OCI-LY1 (cell line): ENCODE results near the gene HGS.

Source experiments
- H2AFZ ChIP-seq: fragments of 200-600 bp; sonication (generic), shearing (Covaris generic); 2 replicates; pipeline ENCODE4 v1.6.0; 2014; ENCODE audit warnings: antibody characterized with exemption, mild to moderate bottlenecking, low read length
- H3F3A ChIP-seq: fragments of 200-600 bp; sonication (generic), shearing (Covaris generic); 2 replicates; pipeline ENCODE4 v1.6.0; 2014; ENCODE audit warnings: mild to moderate bottlenecking, antibody characterized with exemption, low read length, moderate library complexity; ENCODE audit not compliant: insufficient read depth
- H3K27ac ChIP-seq: fragments of 200-600 bp; sonication (generic); 2 replicates; pipeline ENCODE4 v1.5.1; 2014; ENCODE audit warnings: low read length, mixed run types, mild to moderate bottlenecking, low read depth; ENCODE audit not compliant: poor library complexity, severe bottlenecking
- H3K27me3 ChIP-seq: fragments of 200-600 bp; sonication (generic); 2 replicates; pipeline ENCODE4 v1.6.0; 2014; ENCODE audit warnings: antibody characterized with exemption, mild to moderate bottlenecking, low read length, moderate library complexity; ENCODE audit not compliant: insufficient read depth
- H3K36me3 ChIP-seq: fragments of 200-600 bp; sonication (generic); 2 replicates; pipeline ENCODE4 v1.6.1; 2014; ENCODE audit warnings: mild to moderate bottlenecking, antibody characterized with exemption, low read length, moderate library complexity, mixed read lengths; ENCODE audit not compliant: insufficient read depth
- H3K4me1 ChIP-seq: fragments of 200-600 bp; sonication (generic); 2 replicates; pipeline ENCODE4 v1.5.1; 2014; ENCODE audit warnings: mild to moderate bottlenecking, low read length, moderate library complexity; ENCODE audit not compliant: insufficient read depth, severe bottlenecking
- H3K4me2 ChIP-seq: fragments of 200-600 bp; sonication (generic), shearing (Covaris generic); 2 replicates; pipeline ENCODE4 v1.6.1; 2014; ENCODE audit warnings: low read length
- H3K4me3 ChIP-seq: fragments of 200-600 bp; sonication (generic); 2 replicates; pipeline ENCODE4 v1.5.1; 2014; ENCODE audit warnings: low read length, low read depth, mild to moderate bottlenecking, mixed read lengths; ENCODE audit not compliant: poor library complexity, severe bottlenecking
- H3K79me2 ChIP-seq: fragments of 200-600 bp; shearing (Covaris generic); 2 replicates; pipeline ENCODE4 v1.6.1; 2016; ENCODE audit warnings: mixed run types, low read length, mixed read lengths; ENCODE audit not compliant: insufficient read depth
- H3K9ac ChIP-seq: fragments of 200-600 bp; sonication (generic), shearing (Covaris generic); 2 replicates; pipeline ENCODE4 v1.6.1; 2014; ENCODE audit warnings: mild to moderate bottlenecking, low read length, mixed read lengths
- H3K9me2 ChIP-seq: fragments of 200-600 bp; sonication (generic), shearing (Covaris generic); 2 replicates; pipeline ENCODE4 v1.6.1; 2014; ENCODE audit warnings: low read depth, mild to moderate bottlenecking, low read length, mixed read lengths
- H3K9me3 ChIP-seq: fragments of 200-600 bp; shearing (Covaris generic); 2 replicates; pipeline ENCODE4 v1.6.1; 2014; ENCODE audit warnings: low read length, mixed read lengths
- H4K20me1 ChIP-seq: fragments of 200-600 bp; sonication (generic), shearing (Covaris generic); 2 replicates; pipeline ENCODE4 v1.6.0; 2016; ENCODE audit warnings: mild to moderate bottlenecking, low read length; ENCODE audit not compliant: insufficient read depth
- EZH2 ChIP-seq: fragments of 200-600 bp; sonication (generic), shearing (Covaris generic); IDR thresholded peaks from 2 replicates; pipeline ENCODE4 v1.8.0; 2017; ENCODE audit warnings: borderline replicate concordance, mixed run types, mild to moderate bottlenecking, antibody characterized with exemption, low read length, moderate library complexity, mixed read lengths
- TF ChIP-seq, protein P1 (sequence below): fragments of 200-600 bp; sonication (generic), shearing (Covaris generic); IDR thresholded peaks from 2 replicates; pipeline ENCODE4 v1.5.1; 2017; ENCODE audit warnings: mild to moderate bottlenecking, antibody characterized with exemption, low read length, moderate library complexity, mixed read lengths

HGS gene

DNA sequence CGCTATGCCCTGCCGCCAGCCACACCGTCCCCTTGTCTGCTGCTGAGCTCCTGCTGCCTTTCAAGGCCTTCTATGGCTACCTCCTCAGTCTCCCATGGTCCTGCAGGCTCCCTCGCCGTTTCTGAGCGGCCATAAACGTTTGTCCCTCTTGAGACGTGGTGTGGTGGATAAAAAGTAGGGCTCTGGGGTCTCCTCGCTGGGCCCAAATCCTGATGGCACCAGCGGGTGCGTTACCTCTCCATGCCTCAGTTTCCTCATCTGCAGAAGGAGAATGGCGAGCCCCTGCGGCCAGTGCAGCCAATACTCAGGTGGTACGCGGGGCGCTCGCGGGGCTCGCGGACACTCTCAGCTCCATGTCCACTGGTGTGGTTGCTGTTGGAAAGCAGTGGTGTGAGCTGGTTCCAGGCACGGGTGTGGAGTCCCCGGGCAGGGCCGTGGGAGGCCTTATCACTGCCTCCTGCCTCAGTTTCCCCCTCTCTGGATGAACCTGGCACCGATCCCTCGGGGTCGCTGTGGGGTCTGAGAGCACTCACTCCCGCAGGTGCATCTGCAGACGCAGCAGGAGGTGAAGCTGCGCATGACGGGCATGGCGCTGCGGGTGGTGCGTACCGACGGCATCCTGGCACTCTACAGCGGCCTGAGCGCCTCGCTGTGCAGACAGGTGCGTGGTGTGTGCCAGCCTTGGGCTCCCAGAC, 30.7 kb downstream of the HGS start:
- H3K9me2 ChIP-seq, result no peaks in the 10 kb centered on the region
- peaks cover 36% of the 10 kb centered on the region for H3K4me1 ChIP-seq
- H3K4me3 ChIP-seq, result no peak overlapping the region
- H4K20me1 ChIP-seq, result no peaks in the 10 kb centered on the region
- H3K36me3 ChIP-seq, result peaks cover 8% of the 10 kb centered on the region; the same call in 1 of the 2 replicates
- no peaks in the 10 kb centered on the region for H3K79me2 ChIP-seq
- no peak overlapping the region for H2AFZ ChIP-seq
- no peaks in the 10 kb centered on the region for H3K27me3 ChIP-seq
- no peak overlapping the region for H3K27ac ChIP-seq
- H3K9ac ChIP-seq, result no peak overlapping the region
- H3K4me2 ChIP-seq, result no peak overlapping the region
- TF ChIP-seq, protein P1, sequence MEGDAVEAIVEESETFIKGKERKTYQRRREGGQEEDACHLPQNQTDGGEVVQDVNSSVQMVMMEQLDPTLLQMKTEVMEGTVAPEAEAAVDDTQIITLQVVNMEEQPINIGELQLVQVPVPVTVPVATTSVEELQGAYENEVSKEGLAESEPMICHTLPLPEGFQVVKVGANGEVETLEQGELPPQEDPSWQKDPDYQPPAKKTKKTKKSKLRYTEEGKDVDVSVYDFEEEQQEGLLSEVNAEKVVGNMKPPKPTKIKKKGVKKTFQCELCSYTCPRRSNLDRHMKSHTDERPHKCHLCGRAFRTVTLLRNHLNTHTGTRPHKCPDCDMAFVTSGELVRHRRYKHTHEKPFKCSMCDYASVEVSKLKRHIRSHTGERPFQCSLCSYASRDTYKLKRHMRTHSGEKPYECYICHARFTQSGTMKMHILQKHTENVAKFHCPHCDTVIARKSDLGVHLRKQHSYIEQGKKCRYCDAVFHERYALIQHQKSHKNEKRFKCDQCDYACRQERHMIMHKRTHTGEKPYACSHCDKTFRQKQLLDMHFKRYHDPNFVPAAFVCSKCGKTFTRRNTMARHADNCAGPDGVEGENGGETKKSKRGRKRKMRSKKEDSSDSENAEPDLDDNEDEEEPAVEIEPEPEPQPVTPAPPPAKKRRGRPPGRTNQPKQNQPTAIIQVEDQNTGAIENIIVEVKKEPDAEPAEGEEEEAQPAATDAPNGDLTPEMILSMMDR, result no peak
- no peak for TF ChIP-seq EZH2
- no peaks in the 10 kb centered on the region for H3K9me3 ChIP-seq
- 0 out of 2 replicates have a peak, but pooled peaks cover 4% of the 10 kb centered on the region for H3F3A ChIP-seq

DNA sequence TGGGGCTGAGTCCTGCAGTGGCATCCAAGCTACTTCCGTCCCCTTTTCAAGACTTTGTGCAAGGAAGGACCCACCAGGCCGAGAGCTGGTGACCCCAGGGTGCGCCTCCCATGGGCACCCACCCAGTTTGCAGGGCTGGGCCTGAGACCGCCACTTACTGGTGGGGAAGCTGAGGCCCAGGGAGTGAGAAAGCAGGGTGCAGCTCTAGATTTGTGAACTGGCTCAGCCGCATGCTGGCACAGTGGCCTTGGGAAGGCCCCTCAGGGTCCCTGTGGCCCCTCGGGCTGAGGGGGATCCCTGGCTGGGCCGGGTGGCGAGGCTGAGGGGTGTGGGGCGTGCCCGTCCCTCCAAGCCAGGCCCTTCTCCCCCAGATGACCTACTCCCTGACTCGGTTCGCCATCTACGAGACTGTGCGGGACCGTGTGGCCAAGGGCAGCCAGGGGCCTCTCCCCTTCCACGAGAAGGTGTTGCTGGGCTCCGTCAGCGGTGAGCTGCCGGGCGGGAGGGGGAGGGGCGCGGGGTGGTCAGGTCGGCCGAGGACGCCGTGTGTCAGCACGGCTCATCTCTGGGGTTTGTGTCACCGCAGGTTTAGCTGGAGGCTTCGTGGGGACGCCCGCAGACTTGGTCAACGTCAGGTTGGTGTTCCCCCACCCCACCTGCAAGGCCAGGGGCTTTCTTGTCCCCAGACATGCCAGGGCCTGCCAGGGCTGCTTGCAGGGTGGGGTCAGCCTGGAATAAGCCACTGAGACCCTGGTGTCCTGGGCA, 31.5 kb downstream of the HGS start:
- Histone ChIP-seq H3F3A (no peaks in the 10 kb centered on the region), H3K9me3 (no peaks in the 10 kb centered on the region), H3K4me2 (no peak overlapping the region), H3K9ac (no peak overlapping the region), H3K36me3 (peaks cover 14% of the 10 kb centered on the region; the same call in 1 of the 2 replicates), H3K4me1 (peaks cover 30% of the 10 kb centered on the region), H3K9me2 (no peaks in the 10 kb centered on the region), H3K27ac (no peak overlapping the region), H3K4me3 (no peak overlapping the region), H3K79me2 (no peaks in the 10 kb centered on the region), H3K27me3 (no peaks in the 10 kb centered on the region), H2AFZ (no peak overlapping the region), H4K20me1 (no peaks in the 10 kb centered on the region)
- TF ChIP-seq, protein P1, result no peak
- TF ChIP-seq EZH2, result no peak

- H3K9ac ChIP-seq, result no peak overlapping the region
- no peaks in the 10 kb centered on the region for H3K27me3 ChIP-seq
- H3K9me3 ChIP-seq, result no peaks in the 10 kb centered on the region
- no peak overlapping the region for H2AFZ ChIP-seq
- no peak overlapping the region for H3K4me3 ChIP-seq
- no peaks in the 10 kb centered on the region for H3F3A ChIP-seq
- TF ChIP-seq, protein P1, result 0 out of 2 replicates have a peak, but pooled peaks have one; percentile 7
- TF ChIP-seq EZH2, result no peak
- H3K4me1 ChIP-seq, result peaks cover 23% of the 10 kb centered on the region
- no peaks in the 10 kb centered on the region for H3K79me2 ChIP-seq
- no peaks in the 10 kb centered on the region for H3K9me2 ChIP-seq
- peaks cover 14% of the 10 kb centered on the region; the same call in 1 of the 2 replicates for H3K36me3 ChIP-seq
- no peak overlapping the region for H3K27ac ChIP-seq
- no peak overlapping the region for H3K4me2 ChIP-seq
- no peaks in the 10 kb centered on the region for H4K20me1 ChIP-seq
Observed at GRCh38 chr17:81715872-81716673, 32.3 kb downstream of the HGS start.
